Heart right ventricle (tissue), 16 donors: ENCODE measurements around the gene RAD51D. TPM values are rescaled to one million over a fixed set of nuclear protein-coding genes. Genes with fewer than 3 reads are reported as not detected.

Experiments
- ATAC-seq, 8 donors: fragments of 200-7000 bp; cut with Tn5 transposase; one replicate each; pipeline ENCODE4 v1.9.1; 2020; ENCODE audit warnings: mild to moderate bottlenecking in 8 of 8, moderate library complexity in 8 of 8, moderate number of reproducible peaks in 1 of 8
- DNase-seq, 2 donors: peaks; one replicate each; pipeline ENCODE4 v3.0.0-alpha.2; 2020
- H3K27ac ChIP-seq, 10 donors: fragments of 200-600 bp; sonication (generic) in 2 of 10; one replicate each; pipeline versions ENCODE4 v1.5.0 to v1.8.0; 2020 to 2022; ENCODE audit warnings: mild to moderate bottlenecking in 3 of 10
- H3K27me3 ChIP-seq, 7 donors: fragments of 200-600 bp; one replicate each; pipeline ENCODE4 v1.8.0; 2021 to 2022; ENCODE audit warnings: mild to moderate bottlenecking in 2 of 7
- H3K36me3 ChIP-seq, 9 donors: fragments of 200-600 bp; sonication (generic) in 1 of 9; one replicate each; pipeline versions ENCODE4 v1.5.0 to v1.8.0; 2020 to 2022; ENCODE audit warnings: mild to moderate bottlenecking in 2 of 9
- H3K4me1 ChIP-seq, 9 donors: fragments of 200-600 bp; sonication (generic) in 1 of 9; one replicate each; pipeline versions ENCODE4 v1.5.0 to v1.8.0; 2020 to 2022; ENCODE audit warnings: mild to moderate bottlenecking in 4 of 9
- H3K4me3 ChIP-seq, 10 donors: fragments of 200-600 bp; sonication (generic) in 2 of 10; one replicate each; pipeline versions ENCODE4 v1.5.0 to v1.8.0; 2020 to 2022; ENCODE audit warnings: mild to moderate bottlenecking in 7 of 10, moderate library complexity in 2 of 10
- H3K9me3 ChIP-seq, 11 donors: fragments of 200-600 bp in 10 of 11; sonication (generic) in 2 of 11; one replicate each; pipeline versions ENCODE4 v1.5.0 to v1.8.0; 2013 to 2022; ENCODE audit warnings: mild to moderate bottlenecking in 2 of 11, control low read depth in 1 of 11, moderate library complexity in 1 of 11
- CTCF ChIP-seq, 9 donors: fragments of 200-600 bp; sonication (generic) in 2 of 9; IDR thresholded peaks; one replicate each; pipeline versions ENCODE4 v1.5.0 to v1.8.0; 2021 to 2022; ENCODE audit warnings: antibody characterized with exemption in 9 of 9, mild to moderate bottlenecking in 5 of 9, moderate library complexity in 1 of 9
- WGBS, 2 donors: extraction: QIAGEN DNeasy Blood & Tissue Kit; methylation state at CpG; one replicate each; pipeline ENCODE4 v1.1.7; 2013; ENCODE audit warnings: inconsistent platforms in 1 of 2; 5-methylcytosine and 5-hydroxymethylcytosine counted together
- intact Hi-C, 10 donors: fragments of 100-400 bp; cut with DNase I; formaldehyde crosslinking; loops; one replicate each; pipeline versions ENCODE4 v1.11.1 to v1.14.2; 2022
- polyA plus RNA-seq, 2 donors: library from polyadenylated mRNA; stranded (reverse); fragments of 200-250 nt; gene quantifications; one replicate each; pipeline ENCODE4 v1.2.3, GENCODE V29; 2013
- total RNA-seq, 10 donors: library from RNA; stranded (reverse); fragmentation: NEBNext Ultra II Directional in 3 of 10; extraction: Animal tissue kit (Norgen Biotek cat#: 25700) in 3 of 10; gene quantifications; one replicate each; pipeline versions ENCODE4 v1.2.1 to v1.2.4, GENCODE V29; 2021 to 2023
- donor health status: Arrhythmogenic right ventricular cardiomyopathy.
- donor health status: ischemic (EF 13 %, LVEDD 7.1; RV severe dilation, severe dysfunction).
- donor health status: healthy with polysubstance abuse.
- donor health status: DM: no; HTN: yes; CAD: no.
- donor health status: DM: no; HTN: no; CAD: no.
- donor health status: ischemic (EF 25% LVEDD 6.9; RV normal size, moderate dysfunction).
- donor health status: ischemic (EF 25% LVEDD 5.7; RV mildly dilated, moderate dysfunction).
- donor health status: healthy.
- donor health status: DM: yes; HTN: yes; CAD: no.
- donor health status: Ischemic cardiomyopathy.
- donor health status: ischemic (EF 35%, LVEDD 5.7; RV mildly dilated, moderate dysfunction).
- donor health status: nonischemic (EF 11% LVEDD 7.7; RV severe dilation, severe dysfunction).
- donor health status: DM: yes; HTN: yes; CAD: no.
- donor health status: PGD.
- donor health status: ischemic (EF 29% LVEDD 5.4; RV normal size, mild dysfunction).
- donor health status: nonischemic (EF 23%, LVEDD 6.1; RV moderate dilation, normal function).

Gene RAD51D
- total and polyA plus RNA-seq, 12 donors, result 3.0 to 9.6 (median 5.3) TPM

- ATAC-seq (no peak), DNase-seq (no peak)
- no peak for TF ChIP-seq CTCF (IDR thresholded peaks at IDR 0.05)
- Histone ChIP-seq H3K27me3 (no peaks in the 10 kb centered on the region), H3K27ac (no peak overlapping the region), H3K4me3 (no peak overlapping the region), H3K4me1 (peaks cover 0 to 50% (median 0%) of the 10 kb centered on the region in 9 donors), H3K9me3 (no peaks in the 10 kb centered on the region), H3K36me3 (peaks cover 0 to 4% (median 0%) of the 10 kb centered on the region in 9 donors)
- intact Hi-C loops, result no loop called here
- 93 to 94% methylated on average over 3 of the region's 3 CpGs for WGBS, 2 donors
Measured at GRCh38 chr17:35073183-35073790, 46.4 kb downstream of the RAD51D start.

- intact Hi-C loops, result no loop called here
- 68 to 79% methylated on average over 2 of the region's 2 CpGs for WGBS, 2 donors
- ATAC-seq (no peak), DNase-seq (no peak)
- no peaks in the 10 kb centered on the region for H3K9me3 ChIP-seq
- no peak overlapping the region for H3K4me3 ChIP-seq
- H3K36me3 ChIP-seq, result peaks cover 0 to 4% (median 0%) of the 10 kb centered on the region in 9 donors
- H3K27me3 ChIP-seq, result no peaks in the 10 kb centered on the region
- no peak overlapping the region for H3K27ac ChIP-seq
- H3K4me1 ChIP-seq, result peaks cover 0 to 52% (median 3%) of the 10 kb centered on the region in 9 donors
- no peak for TF ChIP-seq CTCF (IDR thresholded peaks at IDR 0.05)
Measured at GRCh38 chr17:35069311-35069710, 50.3 kb downstream of the RAD51D start.

GRCh38 chr17:35068249-35068648 is 51.4 kb downstream of the RAD51D start:
- intact Hi-C loops, result no loop called here
- WGBS, 2 donors, result 86 to 94% methylated on average over 2 of the region's 2 CpGs
- H3K4me3 ChIP-seq, result no peak overlapping the region
- H3K36me3 ChIP-seq, result peaks cover 0 to 4% (median 0%) of the 10 kb centered on the region in 9 donors
- no peaks in the 10 kb centered on the region for H3K27me3 ChIP-seq
- no peak overlapping the region for H3K27ac ChIP-seq
- ATAC-seq, result no peak
- TF ChIP-seq CTCF (IDR thresholded peaks at IDR 0.05), result no peak
- DNase-seq, result no peak
- peaks cover 0 to 53% (median 12%) of the 10 kb centered on the region in 9 donors for H3K4me1 ChIP-seq
- no peaks in the 10 kb centered on the region for H3K9me3 ChIP-seq

- Histone ChIP-seq H3K27ac (no peak overlapping the region), H3K36me3 (peaks cover 0 to 7% (median 0%) of the 10 kb centered on the region in 9 donors), H3K4me1 (peaks cover 0 to 52% (median 12%) of the 10 kb centered on the region in 9 donors), H3K9me3 (no peaks in the 10 kb centered on the region), H3K4me3 (no peak overlapping the region), H3K27me3 (no peaks in the 10 kb centered on the region)
- DNase-seq, result no peak
- 95 to 98% methylated on average over 4 of the region's 4 CpGs for WGBS, 2 donors
- no peak for TF ChIP-seq CTCF (IDR thresholded peaks at IDR 0.05)
- no peak for ATAC-seq
- intact Hi-C loops, result no loop called here
Measured at GRCh38 chr17:35065880-35066279, 53.8 kb downstream of the RAD51D start.
